ENCODE data around the gene TUBGCP3. TPM values are rescaled to one million over a fixed set of nuclear protein-coding genes. Genes with fewer than 3 reads are reported as not detected.

TUBGCP3 gene
- total RNA-seq, 1 experiment from 2014 or later = 51.1 TPM

DNA sequence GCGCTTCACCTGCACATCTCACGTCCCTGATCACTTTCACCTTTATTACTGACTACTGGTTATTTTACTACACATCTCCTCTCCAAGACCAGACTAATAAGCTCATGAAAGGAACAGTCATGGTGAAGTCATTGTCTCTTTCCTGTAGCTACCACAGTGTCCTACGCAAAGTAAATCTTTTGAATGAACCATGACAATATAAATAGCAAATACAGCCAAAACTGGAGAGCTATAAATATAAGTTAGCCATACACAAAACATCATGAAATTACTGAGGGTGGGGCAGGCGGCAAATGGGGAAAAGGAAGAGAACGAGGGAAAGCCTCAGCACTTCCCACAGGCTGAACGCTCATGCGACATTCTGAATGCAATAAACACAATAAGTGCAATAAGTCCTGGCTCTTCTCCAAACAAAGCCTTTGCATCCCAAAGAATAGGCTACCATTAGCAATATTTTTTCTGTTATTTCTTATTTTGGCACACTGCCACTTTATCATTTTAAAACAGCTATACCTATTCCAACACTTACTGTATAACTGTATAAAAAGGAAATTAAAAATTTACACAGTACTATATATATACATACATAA is 62.5 kb downstream of the TUBGCP3 start:
- H3K36me3 Mint-ChIP-seq (ENCODE audit: insufficient read depth, unreplicated experiment) = peaks cover 5% of the 10 kb centered on the region
- no peak overlapping the region for H3K27ac Mint-ChIP-seq (ENCODE audit: unreplicated experiment)
- Histone ChIP-seq H3K4me1 (no peaks in the 10 kb centered on the region), H3K4me3 (ENCODE audit: low read depth, low read length) (no peak overlapping the region), H3K36me3 (ENCODE audit: control insufficient read depth, insufficient read depth, low read length) (peaks cover 1% of the 10 kb centered on the region; the same call in 1 of the 2 replicates), H3K9me3 (no peaks in the 10 kb centered on the region), H3K27me3 (replicated peaks; ENCODE audit: control insufficient read depth, insufficient read depth, low read length) (no peaks in the 10 kb centered on the region)
- no peak overlapping the region for H3K4me3 Mint-ChIP-seq (ENCODE audit: unreplicated experiment)
- BruUV-seq (replicated peaks) = no TSS peak
- TF ChIP-seq, protein P1, sequence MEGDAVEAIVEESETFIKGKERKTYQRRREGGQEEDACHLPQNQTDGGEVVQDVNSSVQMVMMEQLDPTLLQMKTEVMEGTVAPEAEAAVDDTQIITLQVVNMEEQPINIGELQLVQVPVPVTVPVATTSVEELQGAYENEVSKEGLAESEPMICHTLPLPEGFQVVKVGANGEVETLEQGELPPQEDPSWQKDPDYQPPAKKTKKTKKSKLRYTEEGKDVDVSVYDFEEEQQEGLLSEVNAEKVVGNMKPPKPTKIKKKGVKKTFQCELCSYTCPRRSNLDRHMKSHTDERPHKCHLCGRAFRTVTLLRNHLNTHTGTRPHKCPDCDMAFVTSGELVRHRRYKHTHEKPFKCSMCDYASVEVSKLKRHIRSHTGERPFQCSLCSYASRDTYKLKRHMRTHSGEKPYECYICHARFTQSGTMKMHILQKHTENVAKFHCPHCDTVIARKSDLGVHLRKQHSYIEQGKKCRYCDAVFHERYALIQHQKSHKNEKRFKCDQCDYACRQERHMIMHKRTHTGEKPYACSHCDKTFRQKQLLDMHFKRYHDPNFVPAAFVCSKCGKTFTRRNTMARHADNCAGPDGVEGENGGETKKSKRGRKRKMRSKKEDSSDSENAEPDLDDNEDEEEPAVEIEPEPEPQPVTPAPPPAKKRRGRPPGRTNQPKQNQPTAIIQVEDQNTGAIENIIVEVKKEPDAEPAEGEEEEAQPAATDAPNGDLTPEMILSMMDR (IDR thresholded peaks at IDR 0.05; ENCODE audit: insufficient read depth in 1 of 2, low read depth in 1 of 2, low read length in 1 of 2, severe bottlenecking in 1 of 2, unreplicated experiment in 1 of 2) = no peak
- DNase-seq = no peak
- intact Hi-C loops (cut with micrococcal nuclease; ENCODE audit: unreplicated experiment) = no loop called here
- no peaks in the 10 kb centered on the region for H3K27me3 Mint-ChIP-seq (ENCODE audit: insufficient read depth, unreplicated experiment)
- ChIA-PET POLR2A (no interaction called here), CTCF (no interaction called here)
- no peaks in the 10 kb centered on the region for H3K9me3 Mint-ChIP-seq (ENCODE audit: unreplicated experiment)
- H3K4me1 Mint-ChIP-seq (ENCODE audit: low read depth, unreplicated experiment) = no peaks in the 10 kb centered on the region

DNA sequence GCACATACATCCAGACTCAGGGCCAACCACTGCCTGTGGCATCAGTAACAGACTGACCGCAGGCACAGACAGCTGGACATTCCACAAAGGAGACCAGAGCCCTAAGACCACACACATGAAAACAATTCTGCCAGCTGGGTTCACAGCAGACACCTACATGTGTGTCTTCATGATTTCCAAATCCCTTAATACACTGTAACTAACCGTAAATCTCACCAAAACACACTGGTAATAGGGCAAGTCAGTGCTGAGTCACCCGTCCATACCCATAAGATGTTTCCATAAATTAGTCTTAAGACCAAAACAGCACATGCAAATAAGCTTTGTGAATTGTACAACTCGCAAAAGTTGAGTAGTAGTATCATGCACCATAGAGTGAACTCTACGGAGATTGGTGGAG is 65.4 kb downstream of the TUBGCP3 start:
- POLR2A ChIA-PET = no interaction called here

DNA sequence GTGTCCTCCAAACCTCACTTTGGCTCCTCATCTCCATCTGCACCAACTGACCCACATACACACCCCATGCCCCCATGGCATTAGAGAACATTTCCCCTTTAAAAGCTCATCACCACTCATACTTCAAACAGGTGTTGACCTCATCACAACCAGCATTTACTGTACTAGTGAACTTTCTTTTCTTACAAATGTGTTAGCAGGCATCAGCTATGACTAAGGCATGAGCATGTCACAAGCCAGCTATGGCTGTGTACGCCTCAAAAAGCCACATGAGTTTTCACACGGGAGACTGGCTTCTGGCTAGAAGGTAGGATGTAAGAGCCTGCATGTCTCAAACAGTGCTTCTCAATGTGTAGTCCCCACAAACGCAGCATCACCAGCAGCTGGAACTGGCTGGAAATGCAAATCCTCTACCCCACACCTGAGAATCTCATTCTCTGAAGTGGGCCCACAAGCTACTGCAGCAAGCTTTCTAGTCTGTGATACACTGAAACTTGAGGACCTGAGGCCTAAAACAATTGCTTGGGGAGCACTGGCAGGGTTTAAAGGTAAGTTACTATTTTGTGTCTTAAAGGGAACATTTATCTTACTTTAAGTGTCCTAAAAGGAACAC is 66.8 kb downstream of the TUBGCP3 start:
- DNase-seq = no peak
- no peak overlapping the region for H3K4me3 ChIP-seq (ENCODE audit: low read depth, low read length)
- ChIA-PET CTCF (no interaction called here), POLR2A (no interaction called here)
- no peaks in the 10 kb centered on the region for H3K9me3 ChIP-seq
- intact Hi-C loops (cut with micrococcal nuclease; ENCODE audit: unreplicated experiment) = no loop called here
- Mint-ChIP-seq H3K4me3 (ENCODE audit: unreplicated experiment) (no peak overlapping the region), H3K27ac (ENCODE audit: unreplicated experiment) (no peak overlapping the region), H3K36me3 (ENCODE audit: insufficient read depth, unreplicated experiment) (peaks cover 10% of the 10 kb centered on the region), H3K4me1 (ENCODE audit: low read depth, unreplicated experiment) (no peaks in the 10 kb centered on the region), H3K27me3 (ENCODE audit: insufficient read depth, unreplicated experiment) (no peaks in the 10 kb centered on the region), H3K9me3 (ENCODE audit: unreplicated experiment) (no peaks in the 10 kb centered on the region)
- no TSS peak for BruUV-seq (replicated peaks)
- H3K36me3 ChIP-seq (ENCODE audit: control insufficient read depth, insufficient read depth, low read length) = peaks cover 2% of the 10 kb centered on the region; the same call in 1 of the 2 replicates
- H3K27me3 ChIP-seq (replicated peaks; ENCODE audit: control insufficient read depth, insufficient read depth, low read length) = no peaks in the 10 kb centered on the region
- no peaks in the 10 kb centered on the region for H3K4me1 ChIP-seq
- TF ChIP-seq, protein P1 (IDR thresholded peaks at IDR 0.05; ENCODE audit: insufficient read depth in 1 of 2, low read depth in 1 of 2, low read length in 1 of 2, severe bottlenecking in 1 of 2, unreplicated experiment in 1 of 2) = no peak

More for the DNA sequence above, 65.4 kb downstream of the TUBGCP3 start:
- Histone ChIP-seq H3K27me3 (replicated peaks; ENCODE audit: control insufficient read depth, insufficient read depth, low read length) (no peaks in the 10 kb centered on the region), H3K36me3 (ENCODE audit: control insufficient read depth, insufficient read depth, low read length) (peaks cover 2% of the 10 kb centered on the region; the same call in 1 of the 2 replicates), H3K4me3 (ENCODE audit: low read depth, low read length) (no peak overlapping the region), H3K4me1 (no peaks in the 10 kb centered on the region), H3K9me3 (no peaks in the 10 kb centered on the region)
- intact Hi-C loops (cut with micrococcal nuclease; ENCODE audit: unreplicated experiment) = no loop called here
- H3K27me3 Mint-ChIP-seq (ENCODE audit: insufficient read depth, unreplicated experiment) = no peaks in the 10 kb centered on the region
- no peak for DNase-seq
- no peak overlapping the region for H3K4me3 Mint-ChIP-seq (ENCODE audit: unreplicated experiment)
- no peaks in the 10 kb centered on the region for H3K4me1 Mint-ChIP-seq (ENCODE audit: low read depth, unreplicated experiment)
- CTCF ChIA-PET = no interaction called here
- H3K36me3 Mint-ChIP-seq (ENCODE audit: insufficient read depth, unreplicated experiment) = peaks cover 5% of the 10 kb centered on the region
- H3K27ac Mint-ChIP-seq (ENCODE audit: unreplicated experiment) = no peak overlapping the region
- TF ChIP-seq, protein P1 (IDR thresholded peaks at IDR 0.05; ENCODE audit: insufficient read depth in 1 of 2, low read depth in 1 of 2, low read length in 1 of 2, severe bottlenecking in 1 of 2, unreplicated experiment in 1 of 2) = no peak
- BruUV-seq (replicated peaks) = no TSS peak
- no peaks in the 10 kb centered on the region for H3K9me3 Mint-ChIP-seq (ENCODE audit: unreplicated experiment)

Measured in Caco-2 (cell line).